GM21367 (cell line): ENCODE measurements around the gene SLC35F3.
"Not testable (repeated sequence)": the region's sequence is repeated elsewhere in the genome, so short reads cannot be mapped to it uniquely, and the experiment has no call there.

Experiments used
- ATAC-seq: cut with Tn5 transposase; IDR thresholded peaks from one replicate; pipeline ENCODE4 v1.9.1; 2021; ENCODE audit not compliant: unreplicated experiment

The SLC35F3 gene

DNA sequence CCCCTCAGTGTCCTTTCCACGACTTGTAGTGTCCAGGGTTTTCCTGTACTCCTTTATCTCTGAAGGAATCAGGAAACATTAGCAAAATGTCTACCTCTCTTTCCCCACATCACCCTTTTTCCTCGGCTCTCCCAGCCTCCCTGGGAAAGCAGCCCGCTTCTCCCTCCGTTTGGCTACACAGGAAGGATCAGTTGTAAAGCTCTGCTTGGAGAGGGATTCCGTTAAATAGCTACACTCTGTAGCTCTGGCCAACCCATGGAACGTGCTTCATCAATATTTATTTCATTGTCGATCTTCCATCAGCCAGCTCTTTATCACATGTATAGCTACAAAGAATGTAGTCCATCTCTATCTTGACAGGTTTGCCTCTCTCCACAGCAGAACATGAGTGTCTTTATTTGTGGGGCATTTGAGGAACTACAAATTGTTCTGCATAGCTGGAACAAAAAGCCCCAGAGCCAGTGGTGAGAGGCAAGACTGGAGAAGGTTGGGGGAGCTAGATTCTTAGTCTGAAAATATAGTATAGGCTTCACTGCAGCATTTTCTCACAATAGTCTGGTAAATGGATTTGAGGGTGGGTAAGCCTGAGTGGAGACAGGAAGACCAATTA lies 191.8 kb downstream of the SLC35F3 start:
- no peak for ATAC-seq

DNA sequence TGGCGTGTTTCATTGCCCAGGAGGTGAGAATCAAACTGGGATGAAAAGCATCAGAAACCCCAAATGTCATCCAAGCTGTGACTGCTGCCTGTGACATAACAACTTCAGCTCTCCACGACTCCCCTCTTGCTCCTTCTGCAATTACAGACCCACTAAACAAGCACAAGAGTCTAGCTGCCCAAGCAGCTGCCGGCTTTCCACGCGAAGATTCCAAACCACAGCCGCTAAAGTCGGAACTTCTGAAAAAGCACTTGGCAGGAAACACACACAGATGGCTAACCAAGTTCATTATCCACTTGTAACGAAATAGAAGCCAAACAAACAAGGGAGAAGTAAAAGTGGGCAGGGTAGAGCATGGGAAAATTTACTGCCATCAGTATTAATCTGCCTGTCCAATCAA lies 198.1 kb downstream of the SLC35F3 start:
- ATAC-seq = no peak

- no peak for ATAC-seq
Measured at GRCh38 chr1:234103198-234103597, 198.7 kb downstream of the SLC35F3 start.

- ATAC-seq = no peak
Measured at GRCh38 chr1:234106032-234106431, 201.6 kb downstream of the SLC35F3 start.

DNA sequence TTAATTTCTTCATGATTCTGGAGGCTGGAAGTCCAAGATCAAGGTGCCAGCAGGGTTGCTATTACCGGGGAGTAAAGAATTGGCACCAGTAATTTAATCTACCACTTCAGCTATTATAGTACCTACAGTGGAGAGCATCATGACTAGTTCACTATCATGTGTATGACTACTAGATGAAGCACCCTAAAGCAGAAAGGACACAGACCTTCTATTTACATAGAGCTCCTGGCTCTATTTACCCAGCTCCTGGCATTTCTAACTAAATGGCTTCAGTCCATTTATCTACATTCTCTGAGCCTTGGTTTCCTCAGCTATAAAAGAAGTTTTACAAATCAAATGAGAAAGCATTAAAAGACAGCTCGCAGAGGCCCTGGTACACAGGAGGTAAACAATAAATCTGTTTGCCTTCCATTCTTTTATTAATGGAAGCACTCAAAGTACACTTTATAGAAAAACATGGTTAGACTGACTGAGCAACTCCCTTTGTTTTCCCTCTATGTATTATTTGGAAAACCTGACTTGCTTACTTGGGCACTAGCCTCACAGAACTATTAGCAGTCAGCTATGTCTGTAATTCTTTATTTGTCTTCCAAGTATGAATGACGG lies 203.0 kb downstream of the SLC35F3 start:
- ATAC-seq = no peak

DNA sequence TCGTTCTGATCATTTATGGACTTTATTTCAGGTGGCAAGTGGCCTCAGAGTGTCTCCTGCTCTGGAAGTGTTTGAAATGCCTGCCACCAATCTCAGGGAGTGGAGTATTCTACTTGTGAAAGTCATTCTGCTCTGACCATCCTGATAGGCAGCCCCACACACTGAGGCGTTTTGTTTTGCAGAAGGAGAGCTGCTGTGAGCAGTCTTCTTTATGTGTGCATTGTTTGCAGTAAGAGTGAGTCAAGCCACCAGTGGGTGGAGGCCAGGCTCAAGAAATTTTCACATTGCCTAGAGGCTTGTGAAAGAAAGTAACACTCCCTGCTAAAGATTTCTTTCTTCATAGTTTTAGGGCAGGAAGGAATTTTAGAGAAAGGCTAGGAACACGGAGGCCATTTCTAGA lies 204.4 kb downstream of the SLC35F3 start:
- ATAC-seq = no peak

GRCh38 chr1:234109840-234110239 lies 205.4 kb downstream of the SLC35F3 start:
- no peak for ATAC-seq

DNA sequence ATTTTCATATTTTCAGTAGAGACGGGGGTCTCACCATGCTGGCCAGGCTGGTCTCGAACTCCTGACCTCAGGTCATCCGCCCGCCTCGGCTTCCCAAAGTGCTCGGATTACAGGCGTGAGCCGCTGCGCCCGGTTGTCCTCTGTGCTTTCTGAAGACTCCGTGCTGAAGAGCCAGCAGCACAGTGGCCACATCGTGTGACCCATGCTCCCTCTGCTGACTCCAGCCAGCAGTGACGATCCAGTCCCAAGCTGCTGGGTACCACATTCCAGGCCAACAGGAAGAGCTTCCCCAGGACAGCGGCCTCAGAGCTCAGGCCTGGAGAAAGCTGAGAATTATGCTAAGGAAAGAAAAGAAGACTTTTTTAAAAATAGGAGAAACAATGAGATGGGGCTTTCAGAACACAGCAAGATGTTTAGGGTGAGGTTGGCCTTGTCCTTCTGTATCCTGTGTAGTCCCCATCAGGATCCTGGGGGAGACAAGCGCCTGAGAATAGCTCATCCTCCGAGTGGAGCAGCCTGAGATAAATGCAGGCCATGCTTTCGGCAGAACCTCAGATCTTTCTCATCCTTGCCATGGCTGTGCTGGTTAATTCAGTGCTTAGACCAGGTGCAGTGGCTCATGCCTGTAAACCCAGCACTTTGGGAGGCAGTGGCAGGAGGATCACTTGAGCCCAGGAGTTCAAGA lies 207.1 kb downstream of the SLC35F3 start:
- no peak for ATAC-seq

DNA sequence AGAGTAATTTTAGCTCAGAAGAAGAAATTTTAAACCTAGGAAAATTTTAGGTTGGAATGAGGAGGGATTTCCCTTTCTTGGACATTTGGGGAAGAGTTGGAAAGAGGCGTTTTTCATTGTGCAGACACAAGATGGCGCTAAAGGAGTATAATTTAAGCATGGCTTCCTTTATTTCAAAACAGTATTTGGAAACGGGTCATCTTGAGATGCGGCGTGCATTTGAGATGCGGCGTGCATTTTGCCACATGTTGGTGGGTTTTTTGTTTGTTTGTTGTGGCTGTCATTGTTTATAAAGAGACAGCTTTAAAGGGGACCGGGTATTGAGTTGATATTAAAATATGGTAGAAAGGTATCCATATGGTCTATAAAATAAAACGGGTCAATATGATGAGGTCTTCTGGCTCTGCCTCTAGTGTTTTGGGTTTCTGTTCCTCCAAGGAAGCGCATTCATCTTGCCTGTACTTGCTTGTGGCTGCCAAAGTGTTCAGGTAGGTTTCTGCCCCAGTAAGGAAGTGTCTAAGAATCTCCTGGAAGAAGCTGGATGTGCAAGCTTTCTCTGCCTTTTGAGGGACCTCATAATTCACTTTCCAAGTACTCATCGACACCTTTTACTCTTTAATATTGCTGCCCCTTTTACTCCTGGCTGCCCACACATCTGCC lies 210.3 kb downstream of the SLC35F3 start:
- ATAC-seq = no peak

DNA sequence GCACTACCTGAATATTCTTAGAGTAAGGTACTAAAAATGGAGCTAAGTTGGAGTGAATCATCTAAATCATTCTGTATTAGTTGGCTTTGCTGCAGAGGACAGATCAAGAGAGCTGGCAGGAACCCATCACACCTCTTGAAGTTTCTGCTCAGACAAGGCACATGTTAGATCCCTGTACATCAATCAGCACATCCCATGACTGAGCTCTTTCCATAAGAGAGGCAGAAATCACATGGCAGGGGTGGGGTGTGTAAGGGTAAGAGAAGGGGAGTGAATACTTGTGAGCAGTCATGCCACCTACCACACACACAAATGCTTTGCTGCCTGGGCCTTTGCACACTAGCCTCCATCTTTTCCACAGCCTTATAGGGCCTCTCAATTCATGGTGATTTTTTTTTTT lies 214.4 kb downstream of the SLC35F3 start:
- no peak for ATAC-seq

DNA sequence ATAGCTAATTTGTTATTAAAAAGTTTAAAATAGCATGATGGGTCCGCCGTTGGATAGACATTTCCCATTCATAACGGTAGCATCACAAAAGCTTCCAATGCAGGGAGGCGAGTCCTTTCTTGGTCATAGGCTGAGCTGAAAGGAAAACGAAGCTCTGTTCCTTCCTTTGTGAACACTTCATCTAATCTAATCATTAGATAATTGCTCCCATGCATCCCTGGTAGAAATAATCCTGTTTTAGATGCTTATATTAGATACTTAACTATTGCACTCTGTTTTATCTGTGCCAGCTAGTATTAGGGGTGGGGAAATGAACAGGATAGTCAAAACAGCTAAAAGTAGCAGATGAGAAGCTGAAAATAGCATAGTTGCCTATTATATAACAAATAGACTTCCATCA lies 215.0 kb downstream of the SLC35F3 start:
- no peak for ATAC-seq

- ATAC-seq = no peak
Measured at GRCh38 chr1:234120327-234120944, 216.0 kb downstream of the SLC35F3 start.

DNA sequence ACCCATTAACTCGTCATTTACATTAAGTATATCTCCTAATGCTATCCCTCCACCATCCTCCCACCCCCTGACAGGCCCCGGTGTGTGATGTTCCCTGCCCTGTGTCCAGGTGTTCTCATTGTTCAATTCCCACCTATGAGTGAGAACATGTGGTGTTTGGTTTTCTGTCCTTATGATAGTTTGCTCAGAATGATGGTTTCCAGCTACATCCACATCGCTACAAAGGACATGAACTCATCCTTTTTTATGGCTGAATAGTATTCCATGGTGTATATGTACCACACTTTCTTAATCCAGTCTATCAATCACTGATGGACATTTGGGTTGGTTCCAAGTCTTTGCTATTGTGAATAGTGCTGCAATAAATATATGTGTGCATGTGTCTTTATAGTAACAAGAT lies 217.2 kb downstream of the SLC35F3 start:
- not testable (repeated sequence) for ATAC-seq

DNA sequence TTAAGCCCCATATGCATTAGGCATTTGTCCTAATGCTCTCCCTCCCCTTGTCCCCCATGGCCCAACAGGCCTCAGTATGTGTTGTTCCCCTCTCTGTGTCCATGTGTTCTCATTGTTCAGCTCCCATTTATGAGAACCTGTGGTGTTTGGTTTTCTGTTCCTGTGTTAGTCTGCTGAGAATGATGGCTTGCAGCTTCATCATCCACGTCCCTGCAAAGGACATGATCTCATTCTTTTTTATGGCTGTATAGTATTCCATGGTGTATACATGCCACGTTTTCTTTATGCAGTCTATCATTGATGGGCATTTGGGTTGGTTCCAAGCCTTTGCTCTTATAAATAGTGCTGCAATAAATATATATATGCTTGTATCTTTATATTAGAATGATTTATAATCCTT lies 218.1 kb downstream of the SLC35F3 start:
- not testable (repeated sequence) for ATAC-seq

GRCh38 chr1:234123867-234124266 lies 219.4 kb downstream of the SLC35F3 start:
- ATAC-seq = no peak

- ATAC-seq = no peak
Measured at GRCh38 chr1:234125283-234125682, 220.8 kb downstream of the SLC35F3 start.

DNA sequence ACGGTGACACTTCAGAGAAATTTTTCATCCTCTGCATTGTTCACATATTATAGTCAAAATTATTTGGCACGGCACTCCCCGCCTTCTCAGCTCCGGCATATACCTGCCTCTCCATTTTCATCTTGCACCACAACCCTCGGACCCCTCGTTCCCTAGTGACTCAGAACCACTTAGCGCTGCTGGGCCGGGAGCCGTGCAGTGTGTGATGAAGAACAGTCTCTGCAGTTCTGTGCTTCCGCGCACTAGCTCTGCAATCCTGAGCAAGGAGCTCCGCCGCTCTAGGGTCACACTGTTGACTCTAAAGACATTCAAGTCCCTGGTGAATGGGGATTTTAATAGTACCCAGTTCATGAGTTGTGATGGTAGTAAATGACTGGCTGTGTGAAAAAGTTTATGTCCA lies 221.2 kb downstream of the SLC35F3 start:
- ATAC-seq = no peak

GRCh38 chr1:234127026-234127671 lies 222.7 kb downstream of the SLC35F3 start:
- ATAC-seq = no peak

GRCh38 chr1:234132795-234133194 lies 228.3 kb downstream of the SLC35F3 start:
- no peak for ATAC-seq

GRCh38 chr1:234134878-234135277 lies 230.4 kb downstream of the SLC35F3 start:
- ATAC-seq = no peak

GRCh38 chr1:234135501-234135900 lies 231.0 kb downstream of the SLC35F3 start:
- no peak for ATAC-seq
